Activated CD8-positive, alpha-beta memory T cell treated with anti-CD3 and anti-CD28 coated beads, Interleukin-2, amount 50 U/mL, for 1 hour (primary cell): ENCODE results near the gene LGR6.
"Not testable (repeated sequence)": the region's sequence is repeated elsewhere in the genome, so short reads cannot be mapped to it uniquely, and the experiment has no call there.

Source experiments
- DNase-seq: peaks from one replicate; pipeline ENCODE4 v3.0.0-alpha.2; 2020; ENCODE audit errors: extremely low read depth

LGR6 gene

DNA sequence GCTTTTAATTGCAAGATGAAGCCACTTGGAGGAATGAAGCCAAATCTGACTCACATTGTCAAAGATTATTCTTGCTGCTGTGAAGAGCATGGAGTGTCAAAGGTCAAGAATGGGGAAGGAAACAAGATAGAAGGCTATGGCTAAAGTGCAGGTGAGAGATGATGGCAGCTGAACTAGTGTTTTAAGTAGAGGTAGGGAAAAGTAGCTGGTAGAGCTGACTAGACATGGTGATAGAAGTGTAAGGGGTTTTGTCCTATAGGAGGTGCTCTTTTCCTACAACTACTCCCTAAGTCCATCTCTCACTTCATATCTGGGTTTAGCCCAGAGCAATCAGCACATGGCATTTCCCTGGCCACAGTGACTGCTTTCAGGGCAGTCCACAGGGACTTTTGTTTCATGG is 136.3 kb downstream of the LGR6 start:
- no peak for DNase-seq

DNA sequence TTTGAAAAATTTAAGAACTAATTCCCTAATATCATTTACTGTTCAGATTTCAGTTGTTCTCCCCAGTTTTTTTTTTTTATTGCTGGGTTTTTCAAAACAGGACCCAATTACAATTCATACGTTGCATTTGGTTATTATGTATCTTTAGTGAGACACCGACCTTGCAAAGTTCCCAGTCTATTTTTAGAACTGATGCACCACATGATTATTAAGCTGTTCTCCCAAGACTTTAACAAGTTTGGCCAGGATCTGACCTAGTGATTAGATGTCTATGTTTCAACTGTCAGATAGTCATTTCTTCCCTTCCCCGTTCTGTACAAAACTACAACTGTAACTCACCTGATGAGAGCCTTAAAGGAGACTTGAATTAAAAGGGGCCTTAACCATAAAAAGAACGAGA is 140.3 kb downstream of the LGR6 start:
- no peak for DNase-seq

DNA sequence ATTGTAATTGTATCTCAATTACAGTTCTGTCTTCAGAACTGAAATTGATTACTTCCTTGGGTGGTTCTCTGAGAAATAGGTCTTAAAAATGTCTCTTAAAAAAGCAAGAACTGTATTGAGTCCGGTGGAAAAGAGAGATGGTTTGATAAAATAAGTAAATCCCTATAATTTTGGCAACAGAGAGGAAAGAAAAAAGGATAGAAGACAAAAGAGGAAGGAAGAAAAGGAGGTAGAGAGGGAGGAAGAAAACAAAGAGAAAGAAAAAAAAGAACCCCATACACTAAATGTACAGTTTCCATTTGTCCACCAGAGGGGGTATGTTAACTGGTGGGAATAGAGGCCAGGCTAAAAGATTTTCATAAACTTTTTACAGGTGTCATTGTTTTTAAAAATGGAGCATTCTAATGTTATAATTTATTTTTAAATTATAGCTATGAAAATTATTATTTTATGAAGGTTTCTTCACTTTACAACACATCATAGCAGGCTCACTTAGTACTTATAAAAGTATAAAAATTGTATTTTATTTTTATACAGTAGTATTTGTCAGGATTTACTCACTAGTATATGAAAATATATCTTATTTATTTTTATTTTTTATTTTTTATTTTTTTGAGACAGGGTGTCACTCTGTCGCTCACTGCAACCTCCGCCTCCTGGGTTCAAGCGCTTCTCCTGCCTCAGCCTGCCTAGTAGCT is 150.2 kb downstream of the LGR6 start:
- DNase-seq = no peak

DNA sequence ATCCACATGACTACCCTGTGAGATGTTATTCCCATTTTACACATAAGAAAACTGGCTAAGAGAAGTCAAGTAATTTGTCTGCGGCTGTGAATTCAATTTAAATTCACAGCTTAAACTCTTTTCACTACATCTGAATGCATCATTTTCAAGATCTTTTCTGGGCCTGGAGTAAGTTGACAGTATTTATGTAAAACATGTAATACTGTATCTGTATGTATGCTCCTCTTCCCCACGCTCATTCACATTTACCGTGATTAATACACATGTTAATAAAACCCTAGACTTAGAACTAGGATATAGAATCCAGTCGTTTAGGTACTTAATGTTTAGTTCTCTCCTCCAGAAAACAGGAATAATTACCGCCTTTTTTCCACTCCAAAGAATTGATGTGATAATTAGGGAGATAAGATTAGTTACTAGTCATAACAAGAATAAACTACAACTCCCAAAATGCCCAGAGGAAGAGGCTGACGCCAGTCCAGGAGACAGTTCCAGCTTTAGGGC is 154.5 kb downstream of the LGR6 start:
- no peak for DNase-seq

DNA sequence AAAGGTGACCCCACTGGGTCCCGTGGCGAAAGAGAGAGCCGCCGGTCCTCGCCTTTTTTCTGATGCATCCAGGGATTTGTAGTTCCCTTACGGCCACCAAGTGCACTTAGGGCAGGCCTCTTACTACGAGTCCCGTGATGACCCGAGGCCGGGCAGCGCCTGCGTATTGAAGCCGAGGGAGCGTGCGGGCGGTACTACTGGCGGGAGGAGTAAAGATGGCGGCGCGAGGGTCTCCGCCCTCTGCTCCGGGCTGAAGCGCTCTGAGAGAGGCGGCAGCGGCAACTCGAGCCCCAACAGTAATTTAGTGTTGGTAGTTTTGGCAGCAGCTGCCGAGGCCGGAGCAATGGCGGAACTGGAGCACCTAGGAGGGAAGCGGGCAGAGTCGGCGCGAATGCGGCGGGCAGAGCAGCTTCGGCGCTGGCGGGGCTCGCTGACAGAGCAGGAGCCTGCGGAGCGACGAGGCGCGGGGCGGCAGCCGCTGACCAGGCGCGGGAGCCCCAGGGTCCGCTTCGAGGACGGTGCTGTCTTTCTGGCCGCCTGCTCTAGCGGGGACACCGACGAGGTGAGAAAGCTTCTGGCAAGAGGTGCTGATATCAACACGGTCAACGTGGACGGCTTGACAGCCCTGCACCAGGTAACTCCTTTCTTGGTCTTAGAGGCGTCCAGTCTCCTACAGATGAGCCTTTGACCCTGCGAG is 155.1 kb downstream of the LGR6 start, which contains the start of gene PPP1R12B:
Gene PPP1R12B (plus strand): TSS at position 191 of the 697 bp plus-strand sequence. CDS start 153 bp downstream, at position 344.
- DNase-seq = peak; percentile 87

DNA sequence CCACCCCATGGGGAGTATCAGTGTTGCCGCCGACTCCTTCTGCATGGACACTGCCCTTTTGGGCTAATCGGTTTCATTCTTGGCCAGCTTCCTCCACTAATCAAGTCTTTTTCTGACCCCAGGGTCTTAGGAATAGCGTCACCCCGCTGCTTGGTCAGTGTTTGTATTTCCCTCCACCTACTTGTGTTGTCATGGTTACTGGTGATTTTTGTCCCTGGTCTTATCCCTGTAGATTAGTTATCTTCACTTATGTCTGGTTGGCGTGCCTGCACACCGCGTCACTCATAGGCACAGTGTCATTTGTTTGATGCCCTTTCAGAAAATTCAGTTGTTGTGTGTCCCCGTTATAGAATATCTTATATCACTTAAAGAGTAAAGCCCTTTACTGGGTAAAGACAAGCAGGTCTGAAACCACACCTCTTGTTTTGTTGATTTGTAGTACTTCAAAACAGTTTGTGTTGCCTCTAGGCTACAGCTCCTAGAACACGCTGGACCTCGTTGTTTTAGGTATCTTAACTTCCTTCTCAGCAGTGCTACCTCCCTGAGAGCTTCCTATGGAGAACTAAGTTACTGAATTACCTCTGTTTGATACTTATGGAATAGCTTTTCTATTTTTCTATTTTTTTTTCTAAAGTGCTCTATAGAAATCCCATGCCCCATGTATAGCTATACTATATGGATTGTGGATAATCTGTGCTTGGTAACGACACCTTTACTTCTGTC is 155.8 kb downstream of the LGR6 start:
- no peak for DNase-seq

DNA sequence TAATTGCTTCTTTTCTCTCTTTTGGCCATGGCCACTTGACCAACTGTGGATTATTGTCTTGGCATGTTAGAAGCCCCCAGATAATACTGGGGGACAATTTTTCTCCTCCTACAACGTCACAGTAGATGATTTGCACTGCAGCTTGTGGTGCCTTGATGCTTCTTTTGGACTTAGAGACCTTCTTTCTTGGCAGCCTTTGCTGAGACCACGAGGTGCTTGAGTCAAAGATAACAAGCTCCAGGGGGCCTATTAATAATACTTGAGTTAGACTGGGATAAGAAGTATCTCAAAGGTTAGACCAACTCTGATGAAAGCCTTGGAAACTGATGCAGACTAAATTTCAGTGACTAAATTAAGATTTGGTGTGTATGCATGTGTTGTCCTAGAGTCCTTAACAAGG is 158.1 kb downstream of the LGR6 start:
- DNase-seq = no peak

DNA sequence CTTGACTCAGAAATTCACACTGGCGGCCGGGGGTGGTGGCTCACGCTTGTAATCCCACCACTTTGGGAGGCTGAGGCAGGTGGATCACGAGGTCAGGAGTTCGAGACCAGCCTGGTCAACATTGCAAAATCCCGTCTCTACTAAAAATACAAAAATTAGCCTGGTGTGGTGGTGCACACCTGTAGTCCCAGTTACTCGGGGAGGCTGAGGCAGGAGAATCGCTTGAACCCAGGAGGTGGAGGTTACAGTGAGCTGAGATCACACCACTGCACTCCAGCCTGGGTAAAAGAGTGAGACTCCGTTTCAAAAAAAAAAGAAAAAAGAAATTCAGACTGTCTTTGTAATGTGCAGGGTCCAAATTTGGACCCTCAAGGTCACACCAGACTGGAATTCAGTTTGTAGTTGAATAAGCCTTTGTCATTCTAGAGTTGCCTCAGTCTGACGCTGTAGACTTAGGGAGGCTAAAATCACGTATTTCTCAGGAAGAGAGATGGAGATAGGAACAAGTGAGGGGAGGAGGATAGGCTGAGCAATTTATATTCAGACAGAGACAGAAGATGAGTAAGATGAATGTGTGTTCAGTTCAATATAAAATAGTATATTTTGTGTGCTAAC is 159.1 kb downstream of the LGR6 start:
- not testable (repeated sequence) for DNase-seq

DNA sequence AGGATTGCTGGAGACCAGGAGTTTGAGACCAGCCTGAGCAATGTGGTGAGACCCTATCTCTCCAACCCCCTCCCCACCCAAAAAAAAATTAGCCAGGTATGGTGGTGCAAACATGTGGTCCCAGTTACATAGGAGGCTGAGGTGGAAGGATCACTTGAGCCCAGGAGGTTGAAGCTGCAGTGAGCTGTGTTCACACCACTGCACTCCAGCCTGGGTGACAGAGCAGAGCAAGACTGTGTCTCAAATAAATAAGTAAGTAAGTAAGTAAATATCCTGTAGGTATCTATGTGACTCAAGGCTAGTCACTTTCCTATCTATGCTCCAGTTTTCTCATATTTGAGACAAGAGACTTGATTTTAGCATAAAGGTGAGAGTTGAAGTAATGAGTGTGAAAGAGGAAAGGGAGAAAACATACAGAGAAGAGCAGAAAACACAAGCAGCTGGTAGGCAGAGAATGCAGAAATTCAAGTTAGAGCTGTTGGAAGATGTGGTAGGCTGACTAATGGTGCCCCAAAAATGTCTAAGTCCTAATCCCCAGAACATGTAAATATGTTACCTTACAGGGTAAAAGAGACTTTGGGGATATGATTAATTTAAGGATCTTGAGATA is 162.4 kb downstream of the LGR6 start:
- DNase-seq = no peak

DNA sequence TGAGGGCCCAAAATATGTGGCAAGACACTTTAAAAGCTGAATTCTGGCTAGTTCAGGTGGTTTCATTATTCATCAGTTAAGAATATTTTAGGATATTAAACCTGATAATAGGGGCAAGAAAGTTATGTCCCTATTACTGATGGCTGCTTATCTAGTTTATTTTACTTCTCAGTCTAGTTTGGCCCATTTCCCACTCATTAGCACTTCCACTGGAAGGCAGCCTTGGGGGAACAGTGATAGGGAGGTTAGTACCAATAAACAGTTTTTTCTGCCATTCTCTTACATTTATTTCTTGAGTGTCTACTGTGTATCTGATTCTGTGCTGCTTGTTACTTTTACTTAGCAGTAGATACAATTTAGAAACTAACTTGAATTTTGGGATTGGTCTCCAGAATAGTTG is 163.9 kb downstream of the LGR6 start:
- no peak for DNase-seq

DNA sequence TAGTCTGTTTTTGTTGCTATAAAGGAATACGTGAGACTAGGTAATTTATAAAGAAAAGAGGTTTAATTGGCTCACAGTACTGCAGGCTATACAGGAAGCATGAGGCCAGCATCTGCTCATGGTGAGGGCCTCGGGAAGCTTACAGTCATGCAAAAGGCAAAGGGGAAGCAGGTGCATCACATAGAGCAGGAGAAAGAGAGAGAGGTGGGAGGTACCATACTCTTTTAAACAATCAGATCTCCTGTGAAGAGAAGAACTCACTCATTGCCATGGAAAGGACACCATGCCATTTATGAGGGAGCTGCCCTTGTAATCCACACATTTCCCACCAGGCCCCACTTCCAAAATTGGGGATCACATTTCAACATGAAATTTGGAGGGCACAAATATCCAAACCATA is 167.6 kb downstream of the LGR6 start:
- no peak for DNase-seq

DNA sequence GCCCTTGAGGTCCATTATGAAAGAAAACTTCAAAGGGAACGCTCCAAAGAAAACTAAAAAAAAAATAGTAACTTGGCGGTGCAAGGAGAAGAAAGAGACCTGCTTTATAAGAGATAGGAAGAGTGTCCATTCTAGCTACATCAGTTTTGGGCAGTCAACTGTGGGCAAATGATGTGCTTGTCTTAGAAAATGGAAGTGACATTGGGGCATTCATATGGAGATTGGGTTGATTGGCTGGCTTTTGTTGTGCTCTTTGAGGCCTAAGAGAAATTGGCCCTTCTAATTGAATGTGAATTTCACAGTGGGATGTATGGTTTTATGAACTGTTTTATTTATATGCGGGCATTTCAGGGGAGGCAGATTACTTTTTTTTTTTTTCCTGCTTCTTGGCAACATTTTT is 168.1 kb downstream of the LGR6 start:
- DNase-seq = no peak

DNA sequence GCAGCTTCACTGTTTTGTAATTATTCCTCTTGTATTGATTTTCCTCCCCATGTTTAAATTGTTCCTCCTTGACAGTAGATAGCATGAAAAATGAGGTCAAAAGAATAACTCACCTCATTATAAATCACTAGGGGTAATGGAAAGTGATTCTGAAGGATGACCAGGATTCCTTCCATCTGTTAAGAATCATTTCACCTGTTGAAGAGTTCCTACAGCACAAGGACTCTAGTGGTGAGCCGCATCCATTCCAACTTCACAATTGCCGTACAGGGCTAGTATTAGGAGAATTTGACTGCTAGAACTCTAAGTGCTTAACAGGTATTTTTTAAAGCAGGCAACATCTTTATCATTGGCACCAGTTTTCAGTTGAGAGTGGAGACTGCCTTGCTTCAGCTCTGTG is 168.6 kb downstream of the LGR6 start:
- DNase-seq = no peak

DNA sequence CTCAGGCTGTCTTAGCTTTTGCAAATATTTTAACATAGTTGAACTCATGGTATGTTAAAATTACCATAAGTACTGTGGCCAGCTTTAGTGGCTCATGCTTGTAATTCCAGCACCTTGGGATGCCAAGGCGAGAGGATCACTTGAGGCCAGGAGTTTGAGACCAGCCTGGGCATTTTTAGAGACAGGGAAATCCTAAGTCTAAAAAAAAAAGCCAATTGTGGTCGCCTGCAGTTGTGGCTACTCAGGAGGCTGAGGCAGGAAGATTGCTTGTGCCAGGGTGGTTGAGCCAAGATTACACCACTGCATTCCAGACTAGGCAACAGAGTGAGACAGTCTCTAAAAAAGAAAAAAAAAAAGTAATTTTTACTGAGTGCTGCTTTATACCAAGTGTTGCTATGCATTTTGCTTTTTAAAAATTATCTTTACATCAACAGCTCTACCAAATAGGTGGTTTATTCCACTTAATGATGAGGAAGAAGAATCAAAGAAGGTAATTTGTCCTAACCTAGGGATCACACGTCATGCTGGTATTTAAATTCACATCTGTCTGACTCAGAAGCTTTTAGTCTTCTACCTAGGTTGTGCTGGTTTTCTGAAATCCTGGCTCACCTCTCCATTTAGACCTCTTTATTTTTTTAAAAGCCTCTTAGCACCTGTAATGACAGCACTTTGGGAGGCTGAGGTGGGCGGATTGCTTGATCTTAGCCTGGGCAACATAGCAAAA is 171.7 kb downstream of the LGR6 start:
- no peak for DNase-seq

DNA sequence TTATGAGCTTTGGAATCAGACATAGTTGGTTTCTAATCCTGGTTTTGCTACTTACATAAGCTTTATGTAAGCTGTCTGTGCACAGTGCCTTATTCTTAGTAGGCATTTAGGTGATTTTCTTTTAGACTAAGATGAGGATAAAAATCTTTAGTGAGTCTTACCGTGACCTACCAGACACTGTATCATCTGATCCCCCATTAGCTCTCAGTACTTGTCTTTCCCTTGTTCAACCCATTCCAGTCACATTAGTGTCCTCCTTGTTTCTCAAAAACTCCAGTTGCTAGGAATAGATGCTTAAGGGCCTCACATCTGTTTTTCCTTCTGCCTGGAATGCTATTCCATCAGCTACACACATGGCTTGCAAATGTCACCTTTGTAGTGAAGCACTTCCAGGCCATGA is 173.7 kb downstream of the LGR6 start:
- DNase-seq = no peak
